Activated naive CD4-positive, alpha-beta T cell treated with anti-CD3 and anti-CD28 coated beads for 36 hours (primary cell): ENCODE data around the gene SSR3. TPM values are rescaled to one million over a fixed set of nuclear protein-coding genes. Genes with fewer than 3 reads are reported as not detected.

ENCODE experiments used
- CTCF ChIA-PET: fragments of 350-600 bp; sonication (Branson Sonifier 250); formaldehyde crosslinking; loops from one replicate; lab custom pipeline; 2021; ENCODE audit warnings: antibody characterized with exemption; lab: Charles Lee
- DNase-seq: peaks from one replicate; pipeline ENCODE4 v3.0.0-alpha.2; 2020
- H3K27ac Mint-ChIP-seq: one replicate; pipeline ENCODE4 v1.8.0; 2021; ENCODE audit warnings: mild to moderate bottlenecking, mixed read lengths
- H3K27me3 Mint-ChIP-seq: one replicate; pipeline ENCODE4 v1.8.0; 2021; ENCODE audit warnings: low read depth, mixed read lengths
- H3K36me3 Mint-ChIP-seq: one replicate; pipeline ENCODE4 v1.8.0; 2021; ENCODE audit warnings: low read depth, mixed read lengths
- H3K4me1 Mint-ChIP-seq: one replicate; pipeline ENCODE4 v1.8.0; 2021; ENCODE audit warnings: low read depth, mixed read lengths
- H3K4me3 Mint-ChIP-seq: one replicate; pipeline ENCODE4 v1.8.0; 2021; ENCODE audit warnings: mild to moderate bottlenecking, moderate library complexity, mixed read lengths
- H3K9me3 Mint-ChIP-seq: one replicate; pipeline ENCODE4 v1.8.0; 2021; ENCODE audit warnings: mixed read lengths
- intact Hi-C: fragments of 100-400 bp; cut with micrococcal nuclease; formaldehyde crosslinking; loops from one replicate; pipeline ENCODE4 v1.15.1; 2023
- total RNA-seq, 2 experiments: library from RNA; stranded (reverse); gene quantifications; one replicate each; pipeline ENCODE4 v1.2.3, GENCODE V29; 2021

The SSR3 gene
- total RNA-seq, 2 experiments from 2014 or later = 128 to 138 TPM

DNA sequence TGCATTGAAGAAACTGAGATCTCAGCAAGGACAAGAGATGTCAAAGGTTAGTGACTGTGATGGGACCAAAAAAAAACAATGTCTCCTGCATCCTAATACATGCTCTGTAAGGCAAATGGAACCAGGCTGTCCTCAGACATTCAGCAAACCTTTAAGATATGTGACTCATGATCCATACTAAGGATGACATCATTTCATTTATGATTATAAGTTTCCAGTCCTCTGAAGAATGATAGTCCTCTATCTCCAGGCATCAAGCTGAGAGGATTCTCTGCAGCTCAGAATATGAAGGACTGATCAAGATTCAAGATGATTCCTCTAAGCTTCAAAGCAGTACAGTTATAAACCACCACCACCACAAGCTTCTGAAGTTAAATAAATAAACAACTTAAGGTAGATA lies 47.6 kb downstream of the SSR3 start:
- DNase-seq = no peak
- Mint-ChIP-seq H3K9me3 (no peaks in the 10 kb centered on the region), H3K36me3 (peaks cover 1% of the 10 kb centered on the region), H3K4me1 (peaks cover 16% of the 10 kb centered on the region), H3K27me3 (peaks cover 4% of the 10 kb centered on the region), H3K27ac (no peak overlapping the region), H3K4me3 (no peak overlapping the region)
- CTCF ChIA-PET = interaction anchor here (0.7 to 6.6 kb wide), 10 partner anchors 15 to 630 kb away, joined by 3 to 86 read pairs (median 5); no protein-coding TSS in a partner anchor
- intact Hi-C loops = loop anchor here (1.0 kb wide), 1 partner anchor 23 kb away; no protein-coding TSS in a partner anchor

DNA sequence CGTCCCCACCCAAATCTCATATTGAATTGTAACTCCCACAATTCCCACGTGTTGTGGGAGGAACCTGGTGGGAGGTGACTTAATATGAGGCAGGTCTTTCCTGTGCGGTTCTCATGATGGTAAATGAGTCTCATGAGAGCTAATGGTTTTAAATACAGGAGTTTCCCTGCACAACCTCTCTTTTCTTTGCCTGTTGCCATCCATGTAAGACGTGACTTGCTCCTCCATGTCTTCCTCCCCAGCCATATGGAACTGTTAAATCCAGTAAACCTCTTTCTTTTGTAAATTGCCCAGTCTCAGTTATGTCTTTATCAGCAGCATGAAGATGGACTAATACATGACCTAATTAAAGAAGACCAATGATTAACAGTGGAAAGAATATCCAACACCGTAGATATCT lies 56.6 kb downstream of the SSR3 start:
- Mint-ChIP-seq H3K27ac (no peak overlapping the region), H3K4me3 (no peak overlapping the region), H3K4me1 (peaks cover 3% of the 10 kb centered on the region), H3K36me3 (no peaks in the 10 kb centered on the region), H3K9me3 (peaks cover 1% of the 10 kb centered on the region), H3K27me3 (no peaks in the 10 kb centered on the region)
- CTCF ChIA-PET = no interaction called here
- no peak for DNase-seq
- intact Hi-C loops = no loop called here

DNA sequence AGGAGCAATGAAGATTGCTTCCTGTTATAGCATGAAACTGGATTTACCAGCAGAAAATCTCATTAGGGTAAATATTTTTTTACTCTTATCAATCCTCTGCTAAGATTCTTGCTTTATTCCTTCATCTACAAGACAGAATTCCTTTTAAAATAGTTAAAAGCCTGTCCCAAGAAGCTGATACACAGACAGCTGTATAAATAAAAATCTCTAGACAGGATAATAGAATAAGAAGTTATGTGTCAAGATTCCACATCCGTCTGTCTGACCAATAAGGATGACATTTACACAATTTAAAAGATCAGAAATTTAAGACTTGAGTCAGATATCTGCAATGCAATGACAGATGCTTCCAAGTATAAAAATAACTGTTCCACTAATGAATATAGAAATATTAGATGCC lies 57.6 kb downstream of the SSR3 start:
- no peaks in the 10 kb centered on the region for H3K36me3 Mint-ChIP-seq
- H3K4me1 Mint-ChIP-seq = no peaks in the 10 kb centered on the region
- no peak overlapping the region for H3K4me3 Mint-ChIP-seq
- H3K27ac Mint-ChIP-seq = no peak overlapping the region
- H3K9me3 Mint-ChIP-seq = peaks cover 1% of the 10 kb centered on the region
- intact Hi-C loops = no loop called here
- no peak for DNase-seq
- CTCF ChIA-PET = no interaction called here
- no peaks in the 10 kb centered on the region for H3K27me3 Mint-ChIP-seq

DNA sequence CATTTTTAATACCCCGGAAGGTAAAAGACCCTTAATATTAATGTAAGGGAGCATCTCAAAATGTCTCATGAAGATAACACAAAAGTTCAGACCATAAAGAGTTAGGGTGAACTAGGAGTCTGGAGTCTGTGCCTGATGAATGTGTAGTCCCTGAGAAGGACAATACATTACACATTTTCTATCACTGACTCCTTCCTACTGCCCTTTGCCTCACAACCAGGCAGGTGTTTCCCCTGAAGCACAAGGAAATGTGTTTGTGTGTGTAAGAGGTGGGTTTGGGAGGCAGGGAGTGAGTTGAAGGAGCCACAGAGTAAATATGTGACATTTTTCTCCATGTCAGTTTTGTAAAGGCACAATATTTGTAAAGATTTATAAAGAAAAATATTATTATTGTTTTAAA lies 59.1 kb downstream of the SSR3 start:
- Mint-ChIP-seq H3K4me1 (no peaks in the 10 kb centered on the region), H3K9me3 (peaks cover 1% of the 10 kb centered on the region), H3K4me3 (no peak overlapping the region), H3K27ac (no peak overlapping the region), H3K27me3 (no peaks in the 10 kb centered on the region), H3K36me3 (no peaks in the 10 kb centered on the region)
- CTCF ChIA-PET = no interaction called here
- intact Hi-C loops = no loop called here
- no peak for DNase-seq

DNA sequence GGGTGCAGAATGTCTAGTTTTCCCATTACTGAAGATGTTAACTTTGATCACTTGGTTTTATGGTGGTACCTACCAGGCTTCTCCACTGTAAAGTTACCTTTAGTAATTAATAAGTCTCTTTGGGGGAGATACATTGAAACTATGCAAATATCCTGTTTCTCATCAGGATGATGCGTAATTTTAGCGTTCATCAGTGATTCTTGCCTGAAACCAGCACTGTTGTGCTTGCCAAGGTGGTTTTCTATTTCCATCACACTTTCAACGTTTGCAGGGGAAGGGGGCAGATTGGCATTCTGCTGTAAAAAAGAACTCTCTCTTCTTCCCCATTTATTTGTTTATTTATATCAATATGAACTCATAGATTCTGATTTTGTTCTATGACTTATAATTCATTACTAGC lies 61.0 kb downstream of the SSR3 start:
- no peak overlapping the region for H3K4me3 Mint-ChIP-seq
- H3K36me3 Mint-ChIP-seq = no peaks in the 10 kb centered on the region
- CTCF ChIA-PET = interaction anchor here (0.5 to 2.4 kb wide), 2 partner anchors 9 to 14 kb away, joined by 3 to 6 read pairs; no protein-coding TSS in a partner anchor
- H3K27me3 Mint-ChIP-seq = no peaks in the 10 kb centered on the region
- no peak overlapping the region for H3K27ac Mint-ChIP-seq
- DNase-seq = no peak
- intact Hi-C loops = no loop called here
- H3K9me3 Mint-ChIP-seq = peaks cover 1% of the 10 kb centered on the region
- no peaks in the 10 kb centered on the region for H3K4me1 Mint-ChIP-seq

DNA sequence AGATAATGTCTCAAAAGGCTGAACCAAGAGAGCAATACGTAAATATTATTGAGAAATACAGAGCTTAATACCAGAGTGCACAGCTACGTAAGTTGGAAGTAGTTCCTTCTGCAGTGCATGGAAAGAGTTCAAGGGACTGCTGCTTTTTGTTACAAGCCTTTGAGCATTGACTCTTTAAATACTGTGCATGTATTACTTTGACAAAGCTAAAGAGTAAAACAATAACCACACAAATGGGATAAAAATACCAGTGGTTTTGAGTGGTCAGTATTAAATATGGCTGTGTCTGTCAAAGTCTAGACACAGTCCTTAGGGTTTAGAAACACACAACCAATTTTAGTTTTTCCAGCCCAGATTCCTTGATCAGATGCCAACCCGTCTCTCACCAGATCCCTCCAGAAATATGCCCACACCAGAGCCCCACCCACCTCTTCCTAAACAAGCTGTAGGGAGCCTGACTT lies 62.1 kb downstream of the SSR3 start:
- intact Hi-C loops = no loop called here
- CTCF ChIA-PET = interaction anchor here (2.4 kb wide), 1 partner anchor 15 kb away, joined by 6 read pairs; no protein-coding TSS in a partner anchor
- DNase-seq = no peak
- Mint-ChIP-seq H3K27me3 (no peaks in the 10 kb centered on the region), H3K36me3 (no peaks in the 10 kb centered on the region), H3K4me3 (no peak overlapping the region), H3K4me1 (no peaks in the 10 kb centered on the region), H3K27ac (no peak overlapping the region), H3K9me3 (peaks cover under 1% of the 10 kb centered on the region)

DNA sequence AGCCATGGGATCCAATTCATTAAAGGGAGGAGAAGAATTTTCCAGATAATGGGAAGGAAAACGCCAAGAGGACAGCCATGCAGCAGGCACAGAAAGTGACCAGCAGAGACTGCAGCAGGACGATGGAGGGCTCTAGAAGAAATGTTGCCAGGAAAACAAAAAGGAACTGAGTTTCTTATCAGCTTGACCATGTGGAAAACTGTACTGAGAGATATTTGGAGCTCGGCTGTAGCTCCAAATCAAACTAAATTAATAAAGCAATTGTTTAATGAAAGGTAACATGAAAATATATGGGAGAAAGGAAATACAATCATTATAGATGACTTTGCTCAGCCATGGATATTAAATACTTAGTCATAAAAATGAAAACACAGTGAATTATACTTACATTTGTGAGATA lies 63.7 kb downstream of the SSR3 start:
- Mint-ChIP-seq H3K4me1 (no peaks in the 10 kb centered on the region), H3K36me3 (no peaks in the 10 kb centered on the region), H3K4me3 (no peak overlapping the region), H3K27ac (no peak overlapping the region), H3K27me3 (no peaks in the 10 kb centered on the region), H3K9me3 (no peaks in the 10 kb centered on the region)
- DNase-seq = no peak
- intact Hi-C loops = no loop called here
- CTCF ChIA-PET = interaction anchor here (0.6 to 2.4 kb wide), 3 partner anchors 17 to 331 kb away, joined by 3 to 6 read pairs (median 4); no protein-coding TSS in a partner anchor

Other genes with a start within 250 kb of the SSR3 start
- 10 to 100 TPM; 15.7 to 17.1 TPM for gene TIPARP, start 119.5 kb upstream of the SSR3 start, total RNA-seq